Measurements from ENCODE around the gene EXOSC6.
"Not testable (repeated sequence)": the region's sequence is repeated elsewhere in the genome, so short reads cannot be mapped to it uniquely, and the experiment has no call there.

- not testable (repeated sequence) for TF ChIP-seq CTCF, POLR2AphosphoS5, EP300, POLR2A (IDR thresholded peaks at IDR 0.05)
These were observed 27.1 kb downstream of the EXOSC6 start for GRCh38 chr16:70224645-70225044.
